Parathyroid adenoma (tissue), 2 donors: Measurements from ENCODE around the gene TRPC6.

Experiments
- H2AFZ ChIP-seq: fragments of 300-600 bp; sonication (generic); one replicate; pipeline ENCODE4 v1.7.0; 2017; ENCODE audit warnings: antibody characterized with exemption, mild to moderate bottlenecking
- H3K27ac ChIP-seq: fragments of 300-600 bp; sonication (generic); one replicate; pipeline ENCODE4 v1.7.0; 2017
- H3K27me3 ChIP-seq: fragments of 300-600 bp; sonication (generic); one replicate; pipeline ENCODE4 v1.7.0; 2017; ENCODE audit warnings: low read length; ENCODE audit not compliant: control insufficient read depth, insufficient read depth
- H3K36me3 ChIP-seq: fragments of 300-600 bp; sonication (generic); one replicate; pipeline ENCODE4 v1.7.0; 2017; ENCODE audit warnings: low read length; ENCODE audit not compliant: control insufficient read depth, insufficient read depth
- H3K4me1 ChIP-seq: fragments of 300-600 bp; sonication (generic); one replicate; pipeline ENCODE4 v1.7.0; 2017; ENCODE audit warnings: control low read depth
- H3K4me2 ChIP-seq: fragments of 300-600 bp; sonication (generic); one replicate; pipeline ENCODE4 v1.7.0; 2017; ENCODE audit warnings: low read length
- H3K4me3 ChIP-seq: fragments of 300-600 bp; sonication (generic); one replicate; pipeline ENCODE4 v1.7.0; 2017; ENCODE audit warnings: low read depth, low read length
- H3K79me2 ChIP-seq: fragments of 300-600 bp; sonication (generic); one replicate; pipeline ENCODE4 v1.7.0; 2017; ENCODE audit warnings: control low read depth
- H3K9ac ChIP-seq: fragments of 300-600 bp; sonication (generic); one replicate; pipeline ENCODE4 v1.7.0; 2017; ENCODE audit warnings: mild to moderate bottlenecking
- H3K9me3 ChIP-seq: fragments of 300-600 bp; sonication (generic); one replicate; pipeline ENCODE4 v1.7.0; 2017; ENCODE audit warnings: low read length; ENCODE audit not compliant: control insufficient read depth
- CTCF ChIP-seq: fragments of 300-600 bp; sonication (generic); IDR thresholded peaks from one replicate; pipeline ENCODE4 v1.7.0; 2017; ENCODE audit warnings: antibody characterized with exemption, mild to moderate bottlenecking
- donor health status: primary hyperparathyroidism.

TRPC6 gene

DNA sequence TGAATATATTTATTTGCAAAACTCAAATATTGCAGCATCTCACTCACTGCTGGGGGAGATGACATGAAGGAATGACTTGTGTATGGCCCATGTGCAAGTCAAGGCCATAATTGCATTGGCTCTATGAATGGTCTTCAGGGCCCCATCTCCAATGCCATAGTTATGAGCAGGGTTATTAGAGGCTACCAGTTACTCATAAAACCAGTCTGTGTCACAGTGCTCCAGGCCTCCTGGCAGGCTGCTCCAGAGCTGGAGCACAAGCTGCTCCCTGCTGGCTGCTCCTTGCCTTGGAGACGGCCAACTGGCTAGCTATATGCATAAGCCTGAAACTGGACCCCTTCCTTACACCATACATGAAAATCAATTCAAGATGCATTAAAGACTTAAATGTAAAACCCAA, 145.7 kb downstream of the TRPC6 start:
- Histone ChIP-seq H3K79me2 (no peaks in the 10 kb centered on the region), H3K9me3 (no peaks in the 10 kb centered on the region), H3K4me3 (no peak overlapping the region), H2AFZ (no peak overlapping the region), H3K27me3 (no peaks in the 10 kb centered on the region), H3K4me1 (no peaks in the 10 kb centered on the region), H3K36me3 (no peaks in the 10 kb centered on the region), H3K9ac (no peak overlapping the region), H3K27ac (no peak overlapping the region), H3K4me2 (no peak overlapping the region)
- TF ChIP-seq CTCF, result no peak

DNA sequence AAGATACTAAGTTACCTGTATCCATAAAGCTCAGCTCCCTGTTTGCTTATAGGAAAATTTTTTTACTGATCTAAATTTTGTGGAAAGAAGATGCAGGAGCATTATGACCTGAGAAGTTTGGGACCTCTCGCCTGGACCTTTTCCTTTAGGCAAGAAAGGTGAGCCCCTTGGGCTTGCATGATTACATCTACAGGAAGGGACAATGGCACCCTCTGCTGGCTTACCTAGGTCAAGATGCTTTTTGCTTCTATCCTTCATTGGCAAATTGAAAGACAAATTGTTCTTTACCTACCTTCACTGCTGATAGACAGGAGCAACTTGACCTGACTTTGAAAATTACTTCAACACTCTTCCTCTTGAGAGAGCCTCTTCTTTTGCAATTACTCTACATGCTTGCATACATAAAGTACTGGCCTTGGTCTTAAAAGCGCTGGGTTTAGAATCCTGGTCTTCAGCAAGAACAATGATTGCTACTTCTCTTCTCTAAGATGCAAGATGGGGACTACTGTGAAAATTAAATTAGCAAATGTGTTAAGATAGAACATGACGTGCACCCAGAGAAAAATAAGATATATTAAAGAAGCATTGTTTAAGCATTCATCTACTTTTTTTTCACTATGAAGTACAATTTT, 147.2 kb downstream of the TRPC6 start:
- Histone ChIP-seq H3K36me3 (no peaks in the 10 kb centered on the region), H2AFZ (no peak overlapping the region), H3K4me1 (no peaks in the 10 kb centered on the region), H3K9ac (no peak overlapping the region), H3K4me3 (no peak overlapping the region), H3K9me3 (no peaks in the 10 kb centered on the region), H3K27me3 (no peaks in the 10 kb centered on the region), H3K4me2 (no peak overlapping the region), H3K27ac (no peak overlapping the region), H3K79me2 (no peaks in the 10 kb centered on the region)
- peak; percentile 29 for TF ChIP-seq CTCF

GRCh38 chr11:101435408-101435973, 148.3 kb downstream of the TRPC6 start:
- H2AFZ ChIP-seq, result no peak overlapping the region
- no peaks in the 10 kb centered on the region for H3K4me1 ChIP-seq
- H3K9ac ChIP-seq, result no peak overlapping the region

GRCh38 chr11:101434026-101434643, 149.7 kb downstream of the TRPC6 start:
- Histone ChIP-seq H3K4me2 (no peak overlapping the region), H3K9ac (no peak overlapping the region), H3K4me3 (no peak overlapping the region), H3K9me3 (no peaks in the 10 kb centered on the region), H3K36me3 (no peaks in the 10 kb centered on the region), H3K27me3 (no peaks in the 10 kb centered on the region), H3K4me1 (no peaks in the 10 kb centered on the region), H3K27ac (no peak overlapping the region), H3K79me2 (no peaks in the 10 kb centered on the region), H2AFZ (no peak overlapping the region)
- no peak for TF ChIP-seq CTCF

More at GRCh38 chr11:101435408-101435973, 148.3 kb downstream of the TRPC6 start:
- Histone ChIP-seq H3K9me3 (no peaks in the 10 kb centered on the region), H3K4me3 (no peak overlapping the region), H3K36me3 (no peaks in the 10 kb centered on the region), H3K79me2 (no peaks in the 10 kb centered on the region), H3K27me3 (no peaks in the 10 kb centered on the region), H3K4me2 (no peak overlapping the region), H3K27ac (no peak overlapping the region)
- no peak for TF ChIP-seq CTCF

GRCh38 chr11:101433151-101433550, 150.7 kb downstream of the TRPC6 start:
- no peak for TF ChIP-seq CTCF
- no peaks in the 10 kb centered on the region for H3K27me3 ChIP-seq
- no peak overlapping the region for H3K9ac ChIP-seq
- H3K36me3 ChIP-seq, result no peaks in the 10 kb centered on the region
- no peak overlapping the region for H3K4me2 ChIP-seq
- H3K4me3 ChIP-seq, result no peak overlapping the region
- no peak overlapping the region for H3K27ac ChIP-seq
- H3K4me1 ChIP-seq, result no peaks in the 10 kb centered on the region
- H3K9me3 ChIP-seq, result no peaks in the 10 kb centered on the region
- H2AFZ ChIP-seq, result no peak overlapping the region
- H3K79me2 ChIP-seq, result no peaks in the 10 kb centered on the region
